Measurements from ENCODE around the gene CFAP20DC.

Gene CFAP20DC

DNA sequence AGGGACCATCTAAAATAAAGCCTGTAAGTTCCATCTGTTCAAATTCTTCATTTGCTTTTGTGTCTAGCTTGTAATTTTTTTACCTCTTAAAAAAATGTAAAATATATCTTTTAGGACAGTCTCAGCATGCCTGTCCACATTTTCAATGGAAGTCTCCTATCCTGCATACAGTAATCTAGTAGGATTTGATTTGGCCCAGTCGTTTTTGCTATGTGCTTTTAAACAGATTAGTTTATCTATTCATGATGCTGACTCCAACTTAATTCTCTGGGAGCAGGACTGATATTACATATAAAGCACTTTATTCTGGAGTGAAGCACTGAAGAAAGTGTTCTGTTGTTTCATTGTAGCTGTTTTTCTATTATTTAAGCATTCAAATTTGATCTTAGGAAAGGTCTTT, 38.9 kb upstream of the CFAP20DC start:
- WGBS: no CpG with 5 or more reads among the region's 1 CpG
- no peaks in the 10 kb centered on the region for H3K4me1 ChIP-seq (ENCODE audit: control insufficient read depth, insufficient read depth, low read depth, low read length)

DNA sequence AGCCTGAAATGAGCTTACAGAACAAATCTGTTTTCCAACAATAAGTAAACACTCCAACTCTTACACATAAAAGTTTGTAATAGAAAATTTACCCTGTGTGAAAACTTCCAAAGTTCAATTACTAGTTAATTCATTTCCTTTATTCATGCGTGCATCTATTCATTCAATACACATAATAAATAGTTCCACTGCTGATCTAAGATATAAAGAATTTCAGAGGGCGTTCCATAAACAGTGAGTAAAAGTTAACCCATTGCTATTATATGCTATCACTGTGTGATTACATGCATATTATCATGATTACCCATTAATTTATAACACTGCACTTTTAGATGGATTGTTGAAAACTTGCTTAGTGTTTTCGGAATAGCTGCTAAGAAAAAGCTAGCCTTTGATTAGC, 36.2 kb upstream of the CFAP20DC start:
- Histone ChIP-seq H3K4me2 (ENCODE audit: low read length, poor library complexity, severe bottlenecking) (no peak overlapping the region), H3K23ac (ENCODE audit: low read length in 2 of 2) (no peak overlapping the region), H3K14ac (ENCODE audit: low read length in 2 of 2) (no peak overlapping the region), H2BK12ac (ENCODE audit: low read length in 2 of 2) (no peak overlapping the region), H2BK120ac (ENCODE audit: low read depth, low read length) (no peak overlapping the region), H3K9ac (ENCODE audit: low read length) (no peak overlapping the region), H3K79me1 (replicated peaks; ENCODE audit: low read length, poor library complexity, severe bottlenecking) (no peaks in the 10 kb centered on the region), H3K4ac (ENCODE audit: low read depth in 1 of 2, low read length in 2 of 2) (no peak overlapping the region), H3K36me3 (ENCODE audit: control insufficient read depth in 1 of 2, insufficient read depth in 2 of 2, low read depth in 1 of 2, low read length in 2 of 2) (no peaks in the 10 kb centered on the region), H3K18ac (ENCODE audit: low read depth in 1 of 2, low read length in 2 of 2) (no peak overlapping the region), H3K27me3 (ENCODE audit: control insufficient read depth in 1 of 2, insufficient read depth in 1 of 2, low read length in 2 of 2) (no peaks in the 10 kb centered on the region), H2BK5ac (ENCODE audit: low read depth, low read length, poor library complexity, severe bottlenecking) (no peak overlapping the region), H2AK5ac (ENCODE audit: low read length, severe bottlenecking) (no peak overlapping the region), H3K27ac (ENCODE audit: low read length, poor library complexity, severe bottlenecking) (no peak overlapping the region), H3K4me1 (ENCODE audit: control insufficient read depth, insufficient read depth, low read depth, low read length) (no peaks in the 10 kb centered on the region), H2AFZ (ENCODE audit: low read depth, low read length) (no peak overlapping the region), H2BK15ac (ENCODE audit: low read depth, poor library complexity, severe bottlenecking) (no peak overlapping the region), H3K4me3 (ENCODE audit: insufficient read depth in 1 of 2, low read depth in 1 of 2, low read length in 2 of 2) (no peak overlapping the region), H4K91ac (ENCODE audit: low read length) (no peak overlapping the region), H4K8ac (ENCODE audit: low read length) (no peak overlapping the region), H3K9me3 (ENCODE audit: control insufficient read depth, low read length) (peaks cover 11% of the 10 kb centered on the region)
- 67% methylated on average over 1 of the region's 3 CpGs for WGBS
- no peak for DNase-seq

More for the DNA sequence above, 38.9 kb upstream of the CFAP20DC start:
- no peak overlapping the region for H3K9ac ChIP-seq (ENCODE audit: low read length)
- H2AK5ac ChIP-seq (ENCODE audit: low read length, severe bottlenecking): no peak overlapping the region
- DNase-seq: no peak
- no peak overlapping the region for H3K4ac ChIP-seq (ENCODE audit: low read depth in 1 of 2, low read length in 2 of 2)
- H3K27ac ChIP-seq (ENCODE audit: low read length, poor library complexity, severe bottlenecking): no peak overlapping the region
- H3K9me3 ChIP-seq (ENCODE audit: control insufficient read depth, low read length): peaks cover 11% of the 10 kb centered on the region
- no peaks in the 10 kb centered on the region for H3K36me3 ChIP-seq (ENCODE audit: control insufficient read depth in 1 of 2, insufficient read depth in 2 of 2, low read depth in 1 of 2, low read length in 2 of 2)
- no peak overlapping the region for H4K91ac ChIP-seq (ENCODE audit: low read length)
- H3K23ac ChIP-seq (ENCODE audit: low read length in 2 of 2): no peak overlapping the region
- H3K4me2 ChIP-seq (ENCODE audit: low read length, poor library complexity, severe bottlenecking): no peak overlapping the region
- no peaks in the 10 kb centered on the region for H3K27me3 ChIP-seq (ENCODE audit: control insufficient read depth in 1 of 2, insufficient read depth in 1 of 2, low read length in 2 of 2)
- no peak overlapping the region for H2BK12ac ChIP-seq (ENCODE audit: low read length in 2 of 2)
- no peak overlapping the region for H3K18ac ChIP-seq (ENCODE audit: low read depth in 1 of 2, low read length in 2 of 2)
- H2BK120ac ChIP-seq (ENCODE audit: low read depth, low read length): no peak overlapping the region
- no peak overlapping the region for H3K4me3 ChIP-seq (ENCODE audit: insufficient read depth in 1 of 2, low read depth in 1 of 2, low read length in 2 of 2)
- H4K8ac ChIP-seq (ENCODE audit: low read length): no peak overlapping the region
- H2BK15ac ChIP-seq (ENCODE audit: low read depth, poor library complexity, severe bottlenecking): no peak overlapping the region
- H3K79me1 ChIP-seq (replicated peaks; ENCODE audit: low read length, poor library complexity, severe bottlenecking): no peaks in the 10 kb centered on the region
- H2BK5ac ChIP-seq (ENCODE audit: low read depth, low read length, poor library complexity, severe bottlenecking): no peak overlapping the region
- H3K14ac ChIP-seq (ENCODE audit: low read length in 2 of 2): no peak overlapping the region
- no peak overlapping the region for H2AFZ ChIP-seq (ENCODE audit: low read depth, low read length)

DNA sequence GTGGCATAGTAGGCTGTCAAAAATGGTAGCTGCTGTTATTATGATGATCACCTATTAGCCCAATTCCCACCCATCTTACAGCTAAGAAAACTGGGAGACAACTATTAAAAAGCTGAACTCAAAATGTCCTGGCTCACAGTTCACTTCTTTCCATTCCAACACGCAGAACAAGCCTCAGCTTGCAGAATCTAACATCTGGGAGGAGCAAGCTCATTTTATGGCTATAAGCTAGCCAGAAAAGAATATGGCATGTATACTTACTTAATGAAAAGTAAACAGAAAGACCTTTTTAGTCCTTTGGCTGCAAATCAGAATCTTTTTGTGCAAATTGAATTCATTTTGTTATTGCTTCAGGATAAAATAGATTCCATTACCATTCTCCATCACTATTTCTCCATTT, 34.8 kb upstream of the CFAP20DC start:
- H2BK5ac ChIP-seq (ENCODE audit: low read depth, low read length, poor library complexity, severe bottlenecking): no peak overlapping the region
- no peaks in the 10 kb centered on the region for H3K36me3 ChIP-seq (ENCODE audit: control insufficient read depth in 1 of 2, insufficient read depth in 2 of 2, low read depth in 1 of 2, low read length in 2 of 2)
- H3K4ac ChIP-seq (ENCODE audit: low read depth in 1 of 2, low read length in 2 of 2): no peak overlapping the region
- no peak overlapping the region for H4K91ac ChIP-seq (ENCODE audit: low read length)
- no peak for DNase-seq
- no peak overlapping the region for H3K14ac ChIP-seq (ENCODE audit: low read length in 2 of 2)
- H3K4me1 ChIP-seq (ENCODE audit: control insufficient read depth, insufficient read depth, low read depth, low read length): no peaks in the 10 kb centered on the region
- no peak overlapping the region for H2AFZ ChIP-seq (ENCODE audit: low read depth, low read length)
- no peaks in the 10 kb centered on the region for H3K27me3 ChIP-seq (ENCODE audit: control insufficient read depth in 1 of 2, insufficient read depth in 1 of 2, low read length in 2 of 2)
- H2BK15ac ChIP-seq (ENCODE audit: low read depth, poor library complexity, severe bottlenecking): no peak overlapping the region
- H3K27ac ChIP-seq (ENCODE audit: low read length, poor library complexity, severe bottlenecking): no peak overlapping the region
- no peak overlapping the region for H2BK12ac ChIP-seq (ENCODE audit: low read length in 2 of 2)
- H2BK120ac ChIP-seq (ENCODE audit: low read depth, low read length): no peak overlapping the region
- H3K4me2 ChIP-seq (ENCODE audit: low read length, poor library complexity, severe bottlenecking): no peak overlapping the region
- no peak overlapping the region for H3K23ac ChIP-seq (ENCODE audit: low read length in 2 of 2)
- WGBS: no CpG with 5 or more reads among the region's 1 CpG
- no peak overlapping the region for H4K8ac ChIP-seq (ENCODE audit: low read length)
- no peak overlapping the region for H3K9ac ChIP-seq (ENCODE audit: low read length)
- H3K9me3 ChIP-seq (ENCODE audit: control insufficient read depth, low read length): peaks cover 11% of the 10 kb centered on the region
- no peaks in the 10 kb centered on the region for H3K79me1 ChIP-seq (replicated peaks; ENCODE audit: low read length, poor library complexity, severe bottlenecking)
- no peak overlapping the region for H3K18ac ChIP-seq (ENCODE audit: low read depth in 1 of 2, low read length in 2 of 2)
- no peak overlapping the region for H2AK5ac ChIP-seq (ENCODE audit: low read length, severe bottlenecking)
- H3K4me3 ChIP-seq (ENCODE audit: insufficient read depth in 1 of 2, low read depth in 1 of 2, low read length in 2 of 2): no peak overlapping the region

DNA sequence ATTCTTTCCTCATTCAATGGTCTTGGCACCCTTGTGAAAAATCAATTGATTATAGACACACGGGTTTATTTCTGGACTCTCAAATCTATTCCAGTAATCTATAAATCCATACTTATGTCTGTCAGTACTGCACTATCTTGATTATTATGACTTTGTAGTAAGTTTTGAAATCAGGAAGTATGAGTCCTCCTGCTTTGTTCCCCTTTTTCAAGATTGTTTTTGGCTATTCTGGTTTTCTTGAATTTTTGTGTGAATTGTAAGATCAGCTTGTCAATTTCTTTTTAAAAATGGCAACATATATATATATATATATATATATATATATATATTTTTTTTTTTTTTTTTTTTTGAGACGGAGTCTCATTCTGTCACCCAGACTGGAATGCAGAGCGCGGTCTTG, 32.3 kb upstream of the CFAP20DC start:
- Histone ChIP-seq H3K4me1 (ENCODE audit: control insufficient read depth, insufficient read depth, low read depth, low read length) (no peaks in the 10 kb centered on the region), H3K4me2 (ENCODE audit: low read length, poor library complexity, severe bottlenecking) (no peak overlapping the region), H2BK5ac (ENCODE audit: low read depth, low read length, poor library complexity, severe bottlenecking) (no peak overlapping the region), H2BK120ac (ENCODE audit: low read depth, low read length) (no peak overlapping the region), H3K4me3 (ENCODE audit: insufficient read depth in 1 of 2, low read depth in 1 of 2, low read length in 2 of 2) (no peak overlapping the region), H3K27ac (ENCODE audit: low read length, poor library complexity, severe bottlenecking) (no peak overlapping the region), H3K9ac (ENCODE audit: low read length) (no peak overlapping the region), H2BK15ac (ENCODE audit: low read depth, poor library complexity, severe bottlenecking) (no peak overlapping the region), H3K4ac (ENCODE audit: low read depth in 1 of 2, low read length in 2 of 2) (no peak overlapping the region), H3K18ac (ENCODE audit: low read depth in 1 of 2, low read length in 2 of 2) (no peak overlapping the region), H3K27me3 (ENCODE audit: control insufficient read depth in 1 of 2, insufficient read depth in 1 of 2, low read length in 2 of 2) (peaks cover 0 to 3% of the 10 kb centered on the region in 2 experiments), H4K8ac (ENCODE audit: low read length) (no peak overlapping the region), H2AFZ (ENCODE audit: low read depth, low read length) (no peak overlapping the region), H3K36me3 (ENCODE audit: control insufficient read depth in 1 of 2, insufficient read depth in 2 of 2, low read depth in 1 of 2, low read length in 2 of 2) (no peaks in the 10 kb centered on the region), H4K91ac (ENCODE audit: low read length) (no peak overlapping the region), H3K79me1 (replicated peaks; ENCODE audit: low read length, poor library complexity, severe bottlenecking) (no peaks in the 10 kb centered on the region), H2AK5ac (ENCODE audit: low read length, severe bottlenecking) (no peak overlapping the region), H3K23ac (ENCODE audit: low read length in 2 of 2) (no peak overlapping the region), H3K14ac (ENCODE audit: low read length in 2 of 2) (no peak overlapping the region), H3K9me3 (ENCODE audit: control insufficient read depth, low read length) (peaks cover 5% of the 10 kb centered on the region), H2BK12ac (ENCODE audit: low read length in 2 of 2) (no peak overlapping the region)
- no peak for DNase-seq
- WGBS: 93% methylated on average over 2 of the region's 4 CpGs
